Raji (cell line): ENCODE data around the gene SRCIN1.

Source experiments
- POLR2A ChIP-seq: IDR thresholded peaks from 2 replicates; pipeline ENCODE4 v1.6.1; 2011; ENCODE audit warnings: low read depth, low read length, control low read depth; ENCODE audit not compliant: insufficient read depth

The SRCIN1 gene

GRCh38 chr17:38617967-38618760, 12.4 kb upstream of the SRCIN1 start:
- no peak for TF ChIP-seq POLR2A

GRCh38 chr17:38617074-38617860, 11.5 kb upstream of the SRCIN1 start:
- no peak for TF ChIP-seq POLR2A

- TF ChIP-seq POLR2A: no peak
Observed at GRCh38 chr17:38616361-38616760, 10.6 kb upstream of the SRCIN1 start.

- TF ChIP-seq POLR2A: no peak
Observed at GRCh38 chr17:38613981-38614779, 8.4 kb upstream of the SRCIN1 start.

GRCh38 chr17:38613525-38613980, 7.8 kb upstream of the SRCIN1 start:
- no peak for TF ChIP-seq POLR2A

- TF ChIP-seq POLR2A: no peak
Observed at GRCh38 chr17:38611872-38612376, 6.2 kb upstream of the SRCIN1 start.

GRCh38 chr17:38611070-38611786, 5.5 kb upstream of the SRCIN1 start:
- no peak for TF ChIP-seq POLR2A

GRCh38 chr17:38609280-38610031, 3.7 kb upstream of the SRCIN1 start:
- TF ChIP-seq POLR2A: no peak

GRCh38 chr17:38608648-38609047, 2.9 kb upstream of the SRCIN1 start:
- TF ChIP-seq POLR2A: no peak

- no peak for TF ChIP-seq POLR2A
Observed at GRCh38 chr17:38606646-38607611, 1.2 kb upstream of the SRCIN1 start.

GRCh38 chr17:38605411-38605840, 326 bp downstream of the SRCIN1 start:
- no peak for TF ChIP-seq POLR2A

GRCh38 chr17:38604479-38605403, 1.0 kb downstream of the SRCIN1 start:
- TF ChIP-seq POLR2A: no peak
